Stimulated activated CD8-positive, alpha-beta memory T cell treated with anti-CD3 and anti-CD28 coated beads, Interleukin-15, amount 100 ng/mL, for 48 hours (primary cell): ENCODE data around the gene STUB1.

ENCODE experiments used
- DNase-seq, 2 donors: peaks; one replicate each; pipeline ENCODE4 v3.0.0-alpha.2; 2020; ENCODE audit warnings: low read depth in 2 of 2

Gene STUB1

GRCh38 chr16:694863-695354 is 14.7 kb downstream of the STUB1 start:
- DNase-seq: no peak

DNA sequence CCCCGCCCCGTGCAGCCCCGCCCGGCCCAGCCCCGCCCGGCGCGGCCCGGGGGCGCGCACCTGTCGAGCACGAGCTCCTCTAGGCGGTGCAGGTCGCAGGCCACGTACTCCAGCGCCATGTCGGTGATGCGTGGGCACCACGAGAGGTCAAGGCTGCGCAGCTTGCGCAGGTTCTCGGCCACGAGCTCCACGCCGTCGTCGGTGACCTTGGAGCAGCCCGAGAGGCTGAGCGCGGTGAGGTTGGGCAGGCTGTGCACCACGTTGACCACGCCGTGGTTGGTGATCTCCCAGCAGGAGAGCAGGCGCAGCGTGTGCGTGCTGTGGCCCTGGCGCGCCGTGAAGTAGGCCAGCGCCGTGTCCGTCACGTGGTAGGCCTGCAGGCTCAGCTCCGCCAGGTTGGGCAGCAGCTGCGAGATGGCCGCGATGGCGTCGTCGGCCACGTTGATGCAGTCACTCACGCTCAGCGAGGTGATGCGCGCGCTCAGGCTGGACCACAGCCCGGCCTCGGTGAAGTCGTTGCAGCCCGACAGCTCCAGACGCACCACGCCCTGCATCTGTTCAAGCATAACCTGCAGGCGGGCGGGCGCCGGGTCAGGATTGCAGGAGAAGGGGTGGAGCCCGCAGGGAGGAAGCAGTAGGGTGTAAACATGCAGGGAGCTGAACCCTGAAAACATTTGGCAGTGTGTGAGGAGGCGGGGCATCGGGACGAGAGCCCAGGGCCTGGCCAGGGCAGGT is 15.3 kb downstream of the STUB1 start:
- DNase-seq: peak; percentile 43 to 63

GRCh38 chr16:698911-699671 is 18.9 kb downstream of the STUB1 start:
- DNase-seq: no peak

DNA sequence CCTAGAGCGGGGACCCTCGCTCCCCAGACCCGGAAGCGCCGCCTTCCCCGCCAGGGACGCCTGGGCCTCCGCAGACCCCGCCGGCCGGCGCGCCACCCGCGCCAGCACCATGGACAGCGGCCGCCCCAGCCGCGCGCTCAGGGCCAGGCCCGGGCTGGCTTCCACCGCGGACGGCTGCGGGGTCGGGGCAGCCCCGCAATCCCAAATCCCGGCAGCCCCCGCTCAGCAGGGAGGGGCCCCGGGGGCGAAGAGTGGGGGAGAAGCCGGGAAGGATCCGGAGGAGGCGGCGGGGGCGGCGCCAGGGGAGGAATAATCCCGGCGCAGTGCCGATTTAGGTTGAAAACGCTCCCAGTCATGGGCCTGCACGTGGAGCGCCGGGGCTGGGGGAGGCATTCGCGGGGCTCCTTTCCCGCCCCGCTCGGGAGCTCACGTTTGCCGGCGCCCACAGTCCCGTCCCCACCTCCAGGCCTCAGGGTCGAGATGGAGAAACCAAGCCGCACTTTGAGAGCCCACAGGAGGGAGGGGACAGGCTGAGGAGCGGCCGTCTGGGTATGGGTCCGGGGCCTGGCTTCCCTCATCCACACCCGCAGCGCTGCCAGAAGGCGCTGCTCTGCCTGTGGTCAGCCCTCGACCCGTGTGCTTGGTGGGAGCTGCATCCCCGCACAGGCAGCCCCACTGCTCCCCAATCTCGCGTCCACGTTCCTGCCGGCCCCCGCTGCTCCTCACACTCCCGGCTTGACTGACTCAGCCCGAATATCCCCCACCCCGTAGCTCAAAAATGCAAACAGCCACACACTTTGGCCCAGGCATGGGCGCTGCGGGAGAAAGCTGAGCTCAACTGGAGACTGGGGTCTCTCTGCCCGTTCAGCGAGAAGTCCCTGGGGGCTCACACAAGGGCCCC is 20.7 kb downstream of the STUB1 start:
- DNase-seq: no peak

- DNase-seq: no peak
Measured at GRCh38 chr16:702341-702740, 22.1 kb downstream of the STUB1 start.

DNA sequence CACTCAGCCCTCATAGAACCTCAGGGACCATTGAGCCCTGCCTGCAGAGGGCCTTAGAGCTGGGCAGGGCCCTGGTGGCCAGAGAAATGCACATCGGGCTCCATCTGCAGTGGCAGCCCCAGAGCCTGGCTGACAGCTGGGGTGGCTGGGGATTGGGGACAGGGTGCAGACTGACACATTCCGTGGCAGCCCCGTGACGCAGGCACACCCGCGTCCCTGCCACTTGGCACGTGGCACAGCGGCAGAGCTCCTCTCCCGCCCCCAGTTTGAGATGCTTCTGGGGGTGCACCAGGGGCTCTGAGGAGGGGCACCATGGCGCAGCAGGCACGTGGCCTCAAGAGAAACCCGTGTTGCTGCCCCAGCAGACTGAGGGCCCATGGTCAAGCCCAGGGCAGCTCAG is 23.2 kb downstream of the STUB1 start:
- no peak for DNase-seq

GRCh38 chr16:704047-704446 is 23.8 kb downstream of the STUB1 start:
- no peak for DNase-seq

DNA sequence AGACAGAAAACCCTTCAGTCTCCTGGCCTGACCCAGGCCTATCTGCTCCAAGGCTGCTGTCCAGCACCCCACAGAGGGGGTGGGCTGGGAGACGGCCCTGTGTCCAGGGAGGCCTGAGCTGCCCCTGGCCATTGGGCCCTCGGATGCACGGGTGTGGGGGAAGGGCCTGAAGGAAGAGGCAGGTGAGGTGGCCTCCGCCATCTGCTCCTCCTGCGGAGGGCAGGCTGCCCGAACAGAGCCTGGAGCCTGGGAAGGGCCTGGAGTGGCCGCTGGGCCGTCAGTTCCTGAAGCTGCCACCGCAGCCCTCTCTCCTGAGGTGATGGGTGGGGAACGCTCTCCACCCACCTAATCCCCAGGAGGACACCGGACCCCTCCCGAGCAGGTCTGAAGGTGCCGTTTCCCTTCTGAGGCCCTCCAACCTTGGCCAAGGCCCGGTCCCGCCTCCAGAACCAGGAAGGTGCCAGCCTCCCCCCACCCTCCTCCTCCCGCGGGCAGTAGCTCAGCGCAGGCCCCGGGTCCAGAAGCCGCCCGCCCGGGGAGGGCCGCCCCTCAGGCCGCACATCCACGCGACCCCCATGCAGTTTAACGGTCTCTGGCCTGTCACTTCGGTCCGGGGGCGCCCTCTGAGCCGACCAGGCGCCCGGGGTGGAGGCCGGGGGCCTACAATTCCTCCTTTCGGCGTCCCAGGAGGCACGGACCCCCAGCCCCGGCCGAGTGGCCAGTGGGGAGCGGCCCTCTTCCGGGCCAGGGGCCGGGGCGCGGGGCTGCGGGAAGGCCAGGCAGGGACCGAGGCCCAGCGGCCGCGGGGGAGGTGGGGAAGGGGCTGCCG is 24.6 kb downstream of the STUB1 start:
- DNase-seq: no peak

DNA sequence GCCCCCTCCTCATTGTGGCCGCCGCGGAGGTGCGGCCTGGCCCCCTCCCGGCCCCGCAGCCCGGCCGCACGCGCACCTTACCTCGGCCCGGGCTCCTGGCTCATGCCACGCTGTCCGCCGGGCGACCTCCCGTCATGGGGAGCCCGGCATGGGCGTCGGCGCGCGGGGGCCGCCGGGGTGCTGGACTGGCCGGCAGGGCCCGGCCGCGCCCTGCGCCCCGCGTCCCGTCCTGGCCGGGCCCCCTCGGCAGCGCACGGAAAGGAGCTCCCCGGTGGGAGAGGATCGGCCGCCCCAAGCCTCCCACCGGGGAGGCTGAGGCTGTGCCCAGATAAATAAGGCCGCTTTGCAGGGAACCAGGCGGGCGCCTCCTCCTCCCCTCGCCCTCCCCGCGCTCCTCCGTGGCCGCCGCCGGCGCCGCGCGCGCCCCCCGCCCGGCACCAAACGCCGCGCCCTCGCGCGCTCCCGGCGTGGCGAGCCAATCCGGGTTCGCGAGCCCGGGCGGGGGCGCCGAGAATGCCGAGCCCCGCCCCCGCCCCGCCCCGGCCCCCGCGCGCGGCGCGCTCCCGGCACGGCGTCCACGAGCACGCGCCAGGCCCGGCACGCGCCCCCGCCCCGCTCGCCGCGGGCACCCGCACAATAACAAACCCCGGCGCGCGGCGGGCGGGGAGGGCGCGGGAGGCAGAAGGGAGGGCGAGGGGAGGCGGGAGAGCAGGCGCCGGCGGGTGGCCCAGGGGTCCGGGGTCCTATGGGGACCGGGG is 25.4 kb downstream of the STUB1 start, which contains the start of gene FBXL16:
Gene FBXL16 (minus strand): TSS at position 371 of the 758 bp plus-strand sequence. CDS start 8,396 bp downstream, outside the sequence.
- no peak for DNase-seq

- no peak for DNase-seq
Measured at GRCh38 chr16:706189-707061, 26.2 kb downstream of the STUB1 start.

GRCh38 chr16:707062-707538 is 26.9 kb downstream of the STUB1 start:
- DNase-seq: no peak

DNA sequence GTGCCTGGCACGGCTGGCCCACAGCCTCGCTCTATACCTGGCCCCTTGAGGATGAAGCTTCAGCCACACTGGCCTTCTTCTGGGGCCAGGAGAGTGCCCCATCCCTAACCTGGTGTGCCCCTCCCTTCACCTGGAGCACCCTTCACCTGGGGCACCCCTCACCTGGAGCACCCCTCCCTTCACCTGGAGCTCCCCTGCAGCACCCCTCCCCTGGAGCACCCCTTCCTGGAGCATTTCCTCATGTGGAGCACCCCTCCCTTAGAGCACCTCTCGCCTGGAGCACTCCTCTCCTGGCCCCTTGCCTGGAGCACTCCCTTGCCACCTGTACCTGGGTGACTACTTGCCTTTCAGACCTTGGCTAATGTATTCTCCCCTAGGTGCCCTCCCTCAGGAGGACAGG is 27.8 kb downstream of the STUB1 start:
- no peak for DNase-seq

- no peak for DNase-seq
Measured at GRCh38 chr16:708959-709358, 28.7 kb downstream of the STUB1 start.

DNA sequence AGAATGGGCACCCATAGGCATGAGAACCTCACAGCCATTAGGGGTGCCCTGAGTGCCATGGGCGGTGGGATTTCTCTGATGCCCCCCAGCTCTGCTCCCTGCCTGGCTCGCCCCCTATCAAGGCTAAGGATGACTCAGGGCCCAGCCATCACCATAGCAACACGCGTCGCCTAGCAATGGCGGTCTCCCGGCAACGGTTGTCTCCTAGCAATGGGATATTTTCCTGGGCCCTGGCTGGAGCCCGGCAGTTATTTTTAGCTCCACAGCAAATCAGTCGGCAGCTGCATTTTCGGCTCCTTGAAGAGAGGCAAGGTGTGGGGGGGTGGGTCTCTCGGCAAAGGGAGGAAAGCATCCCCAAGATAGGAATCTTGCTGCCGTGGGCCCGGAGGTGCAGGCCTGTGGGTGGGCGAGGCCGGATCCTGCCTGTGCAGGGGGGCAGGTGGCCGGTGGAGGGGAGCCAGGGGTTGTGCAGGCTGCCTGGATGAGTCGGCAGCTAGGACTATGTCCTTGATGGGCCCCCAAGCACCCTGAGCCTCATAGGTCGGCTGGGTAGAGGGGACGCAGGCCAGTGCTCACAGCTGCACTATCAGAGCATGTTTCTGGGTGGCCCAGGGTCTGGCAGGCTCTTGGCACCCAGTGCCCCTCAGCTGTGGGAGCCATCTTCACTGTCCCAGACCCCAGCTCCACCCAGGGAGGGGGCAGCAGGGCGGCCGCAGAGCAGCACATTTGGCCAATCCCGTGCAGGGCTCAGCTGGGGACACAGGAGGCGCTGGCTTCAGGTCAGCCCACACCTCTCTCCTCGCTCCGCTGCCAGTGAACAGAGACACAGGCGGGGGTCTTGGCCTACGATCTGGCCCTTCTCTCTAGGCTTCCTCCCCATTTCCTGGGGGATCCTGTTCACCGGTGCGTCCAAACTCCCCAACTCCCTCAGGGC is 29.6 kb downstream of the STUB1 start:
- DNase-seq: no peak

- no peak for DNase-seq
Measured at GRCh38 chr16:710500-711075, 30.4 kb downstream of the STUB1 start.

DNA sequence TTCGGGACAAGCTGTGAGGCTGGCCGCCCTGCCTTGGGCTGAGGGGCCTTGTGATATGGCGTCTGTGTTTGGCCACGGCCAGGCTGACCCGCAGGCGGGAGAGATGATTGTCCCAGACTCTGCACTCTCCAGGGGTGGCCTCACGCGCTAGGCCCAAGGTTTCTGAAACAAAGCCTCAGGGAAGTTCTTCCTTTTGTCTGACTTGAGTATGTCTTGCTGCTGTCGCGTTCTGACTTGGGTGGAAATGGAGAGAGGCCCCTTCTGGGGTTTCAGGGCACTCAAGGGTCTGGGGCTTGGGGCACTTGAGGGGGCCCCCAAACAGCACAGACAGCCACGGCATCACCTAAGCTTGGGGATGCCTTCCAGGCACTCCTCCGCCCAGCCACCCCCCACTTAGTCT is 30.9 kb downstream of the STUB1 start:
- DNase-seq: no peak

GRCh38 chr16:711548-712320 is 31.5 kb downstream of the STUB1 start:
- peak; percentile 68 to 73 for DNase-seq
